Suprapubic skin (tissue), 3 donors: ENCODE measurements around the gene TMEM125.

Experiments used
- CTCF ChIP-seq, 2 donors: fragments of 200-600 bp in 1 of 2; fragments of 450-650 bp in 1 of 2; sonication (generic) in 1 of 2; IDR thresholded peaks; one replicate each; pipeline ENCODE4 v1.5.1; 2016 to 2019; ENCODE audit warnings: antibody characterized with exemption in 2 of 2, mild to moderate bottlenecking in 1 of 2, moderate library complexity in 1 of 2
- EP300 ChIP-seq: sonication (generic); formaldehyde crosslinking; IDR thresholded peaks from one replicate; pipeline ENCODE4 v1.6.1; 2017; ENCODE audit warnings: antibody characterized with exemption
- POLR2A ChIP-seq, 2 donors: fragments of 450-650 bp; IDR thresholded peaks; one replicate each; pipeline ENCODE4 v1.6.1; 2017; ENCODE audit warnings: antibody characterized with exemption in 2 of 2, mild to moderate bottlenecking in 2 of 2, moderate library complexity in 2 of 2

- no peak for TF ChIP-seq EP300
- TF ChIP-seq CTCF (IDR thresholded peaks at IDR 0.05): no peak
- no peak for TF ChIP-seq POLR2A (IDR thresholded peaks at IDR 0.05)
Observed at GRCh38 chr1:43269627-43270375, at the start of gene TMEM125.
